Osteoblast (primary cell): Measurements from ENCODE around the gene USP12. TPM values are rescaled to one million over a fixed set of nuclear protein-coding genes. Genes with fewer than 3 reads are reported as not detected.
A peak's percentile ranks its signal among the peaks of the same experiment; 100 is the strongest.

Source experiments
- DNase-seq: peaks from one replicate; pipeline ENCODE4 v3.0.0; 2011; ENCODE audit warnings: low spot score, mixed read lengths; ENCODE audit not compliant: insufficient read length; ENCODE audit errors: missing footprints
- H2AFZ ChIP-seq: 2 replicates; pipeline ENCODE4 v1.6.0; 2011; ENCODE audit warnings: mild to moderate bottlenecking, low read length
- H3K27ac ChIP-seq: 2 replicates; pipeline ENCODE4 v1.5.1; 2011; ENCODE audit warnings: mild to moderate bottlenecking, low read depth, low read length, moderate library complexity
- H3K27me3 ChIP-seq: 2 replicates; pipeline ENCODE4 v1.6.0; 2012; ENCODE audit warnings: mild to moderate bottlenecking, control low read depth, inconsistent platforms, low read length, moderate library complexity; ENCODE audit not compliant: insufficient read depth
- H3K36me3 ChIP-seq: 2 replicates; pipeline ENCODE4 v1.5.1; 2011; ENCODE audit warnings: mild to moderate bottlenecking, low read length, control low read depth, moderate library complexity; ENCODE audit not compliant: insufficient read depth
- H3K4me1 ChIP-seq: 2 replicates; pipeline ENCODE4 v1.5.1; 2011; ENCODE audit warnings: mild to moderate bottlenecking, low read length, control low read depth, moderate library complexity; ENCODE audit not compliant: insufficient read depth
- H3K4me2 ChIP-seq: 2 replicates; pipeline ENCODE4 v1.6.0; 2011; ENCODE audit warnings: mild to moderate bottlenecking, low read length; ENCODE audit not compliant: insufficient read depth
- H3K4me3 ChIP-seq: fragments of 200-600 bp; sonication (generic); 3 replicates; pipeline ENCODE4 v1.5.1; 2012; ENCODE audit warnings: mild to moderate bottlenecking, low read length, inconsistent platforms; ENCODE audit not compliant: insufficient read depth
- H3K79me2 ChIP-seq: 2 replicates; pipeline ENCODE4 v1.6.0; 2012; ENCODE audit warnings: mild to moderate bottlenecking, low read length, control low read depth, inconsistent platforms; ENCODE audit not compliant: insufficient read depth
- H3K9me3 ChIP-seq: 2 replicates; pipeline ENCODE4 v1.5.1; 2011; ENCODE audit warnings: low read depth, low read length, control low read depth
- H4K20me1 ChIP-seq: 2 replicates; pipeline ENCODE4 v1.6.0; 2012; ENCODE audit warnings: mild to moderate bottlenecking, low read length, control low read depth; ENCODE audit not compliant: insufficient read depth
- CTCF ChIP-seq: IDR thresholded peaks from 2 replicates; pipeline ENCODE4 v1.5.1; 2011; ENCODE audit warnings: mild to moderate bottlenecking, low read depth, low read length, moderate library complexity; ENCODE audit errors: extremely low read depth
- total RNA-seq: library from RNA; depleted of rRNA; stranded (reverse); fragments of >200 nt; gene quantifications from 2 replicates; pipeline ENCODE4 v1.2.3, GENCODE V29; 2012

Gene USP12
- total RNA-seq, 1 donor, result 24.6 TPM

- no peak for DNase-seq
Measured at GRCh38 chr13:27211771-27212364, 40.3 kb upstream of the USP12 start.

GRCh38 chr13:27211271-27211670, 39.7 kb upstream of the USP12 start:
- Histone ChIP-seq H3K4me2 (no peak overlapping the region), H4K20me1 (no peaks in the 10 kb centered on the region), H3K79me2 (no peaks in the 10 kb centered on the region), H3K4me3 (no peak overlapping the region), H3K4me1 (no peaks in the 10 kb centered on the region), H3K36me3 (no peaks in the 10 kb centered on the region), H2AFZ (no peak overlapping the region), H3K9me3 (no peaks in the 10 kb centered on the region), H3K27me3 (no peaks in the 10 kb centered on the region), H3K27ac (no peak overlapping the region)
- TF ChIP-seq CTCF, result no peak
- DNase-seq, result no peak

More at GRCh38 chr13:27211771-27212364, 40.3 kb upstream of the USP12 start:
- Histone ChIP-seq H3K9me3 (no peaks in the 10 kb centered on the region), H3K4me2 (no peak overlapping the region), H3K27me3 (no peaks in the 10 kb centered on the region), H4K20me1 (no peaks in the 10 kb centered on the region), H3K36me3 (no peaks in the 10 kb centered on the region), H3K27ac (no peak overlapping the region), H2AFZ (no peak overlapping the region), H3K4me3 (no peak overlapping the region), H3K79me2 (no peaks in the 10 kb centered on the region), H3K4me1 (no peaks in the 10 kb centered on the region)
- no peak for TF ChIP-seq CTCF

GRCh38 chr13:27208514-27208913, 36.9 kb upstream of the USP12 start:
- no peaks in the 10 kb centered on the region for H3K9me3 ChIP-seq
- H3K36me3 ChIP-seq, result no peaks in the 10 kb centered on the region
- no peak overlapping the region for H3K4me2 ChIP-seq
- no peak overlapping the region for H3K4me3 ChIP-seq
- no peak for TF ChIP-seq CTCF
- no peaks in the 10 kb centered on the region for H3K27me3 ChIP-seq
- DNase-seq, result no peak
- H4K20me1 ChIP-seq, result no peaks in the 10 kb centered on the region
- no peaks in the 10 kb centered on the region for H3K79me2 ChIP-seq
- no peak overlapping the region for H3K27ac ChIP-seq
- H3K4me1 ChIP-seq, result no peaks in the 10 kb centered on the region
- no peak overlapping the region for H2AFZ ChIP-seq

- TF ChIP-seq CTCF, result peak; percentile 37
- no peak overlapping the region for H3K4me2 ChIP-seq
Measured at GRCh38 chr13:27203854-27204253, 32.2 kb upstream of the USP12 start.

More at GRCh38 chr13:27203854-27204253, 32.2 kb upstream of the USP12 start:
- Histone ChIP-seq H3K36me3 (no peaks in the 10 kb centered on the region), H3K79me2 (no peaks in the 10 kb centered on the region), H3K4me1 (peaks cover 4% of the 10 kb centered on the region), H2AFZ (no peak overlapping the region), H3K4me3 (no peak overlapping the region), H4K20me1 (no peaks in the 10 kb centered on the region), H3K27me3 (no peaks in the 10 kb centered on the region), H3K9me3 (no peaks in the 10 kb centered on the region), H3K27ac (no peak overlapping the region)
- DNase-seq, result no peak
